AG09319 (cell line): Measurements from ENCODE around the gene HIPK2.

Experiments
- DNase-seq: peaks from one replicate; pipeline ENCODE4 v3.0.0-alpha.2; 2010; ENCODE audit warnings: low read depth; ENCODE audit errors: extremely low read depth
- TF ChIP-seq, protein P1 (sequence below): IDR thresholded peaks from 2 replicates; pipeline ENCODE4 v1.5.1; 2011; ENCODE audit warnings: low read depth, mild to moderate bottlenecking, inconsistent platforms, low read length, moderate library complexity

Gene HIPK2

DNA sequence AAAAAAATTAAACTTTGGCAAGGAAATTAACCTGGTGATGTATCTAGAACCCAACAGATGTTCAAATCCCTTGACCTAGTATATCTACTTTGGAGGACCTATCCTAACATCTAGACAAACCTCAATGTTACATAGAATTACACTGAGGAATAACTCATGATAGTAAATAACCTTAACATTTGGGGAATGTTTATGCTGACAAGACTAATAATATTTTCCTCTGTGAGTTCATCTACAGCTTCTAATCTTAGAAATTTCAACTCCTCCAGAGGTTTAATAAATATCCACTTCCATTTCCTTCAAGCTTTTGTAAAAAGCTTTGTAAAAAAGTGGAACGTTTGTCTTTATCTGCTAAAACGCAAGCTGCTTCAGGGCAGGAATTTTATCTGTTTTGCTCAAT lies 12.7 kb downstream of the HIPK2 start:
- DNase-seq: no peak
- TF ChIP-seq, protein P1, sequence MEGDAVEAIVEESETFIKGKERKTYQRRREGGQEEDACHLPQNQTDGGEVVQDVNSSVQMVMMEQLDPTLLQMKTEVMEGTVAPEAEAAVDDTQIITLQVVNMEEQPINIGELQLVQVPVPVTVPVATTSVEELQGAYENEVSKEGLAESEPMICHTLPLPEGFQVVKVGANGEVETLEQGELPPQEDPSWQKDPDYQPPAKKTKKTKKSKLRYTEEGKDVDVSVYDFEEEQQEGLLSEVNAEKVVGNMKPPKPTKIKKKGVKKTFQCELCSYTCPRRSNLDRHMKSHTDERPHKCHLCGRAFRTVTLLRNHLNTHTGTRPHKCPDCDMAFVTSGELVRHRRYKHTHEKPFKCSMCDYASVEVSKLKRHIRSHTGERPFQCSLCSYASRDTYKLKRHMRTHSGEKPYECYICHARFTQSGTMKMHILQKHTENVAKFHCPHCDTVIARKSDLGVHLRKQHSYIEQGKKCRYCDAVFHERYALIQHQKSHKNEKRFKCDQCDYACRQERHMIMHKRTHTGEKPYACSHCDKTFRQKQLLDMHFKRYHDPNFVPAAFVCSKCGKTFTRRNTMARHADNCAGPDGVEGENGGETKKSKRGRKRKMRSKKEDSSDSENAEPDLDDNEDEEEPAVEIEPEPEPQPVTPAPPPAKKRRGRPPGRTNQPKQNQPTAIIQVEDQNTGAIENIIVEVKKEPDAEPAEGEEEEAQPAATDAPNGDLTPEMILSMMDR: no peak

DNA sequence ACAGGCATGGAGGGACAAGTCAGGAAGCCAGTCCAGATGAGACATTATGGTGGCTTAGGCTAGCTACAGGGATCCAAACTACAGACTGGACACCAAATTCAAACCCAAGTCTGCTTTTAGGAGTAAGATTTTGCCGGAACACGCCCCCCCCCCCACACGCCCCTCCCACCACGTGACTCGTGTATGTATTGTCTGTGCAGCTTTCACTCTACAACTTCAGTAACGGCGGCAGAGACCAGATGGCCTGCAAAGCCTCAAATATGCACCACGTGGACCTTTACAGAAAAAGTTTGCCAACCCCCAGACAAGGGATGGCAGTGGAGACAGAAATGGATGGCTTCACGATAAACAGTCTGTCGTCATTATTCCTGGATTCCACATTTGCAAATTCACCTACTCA lies 14.5 kb downstream of the HIPK2 start:
- TF ChIP-seq, protein P1: no peak
- DNase-seq: no peak

DNA sequence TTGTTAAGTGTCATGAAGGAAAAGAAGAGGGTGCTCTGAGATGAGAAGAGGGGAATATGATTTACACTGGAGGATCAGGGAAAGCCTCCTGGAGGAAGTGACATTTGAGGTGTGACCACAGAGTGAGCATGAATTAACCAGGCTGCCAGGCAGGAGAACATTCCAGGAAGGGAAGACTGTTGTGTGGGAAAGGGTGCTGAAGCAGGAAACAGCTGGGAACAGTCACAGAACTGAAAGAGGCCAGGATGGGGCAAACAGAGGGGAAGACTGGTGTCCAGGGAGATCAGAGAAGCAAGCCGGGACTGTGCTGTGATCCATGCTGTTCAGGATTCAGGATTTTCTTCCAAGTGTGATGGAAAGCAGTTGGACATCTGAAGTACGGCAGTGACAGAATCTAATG lies 14.9 kb downstream of the HIPK2 start:
- DNase-seq: no peak
- TF ChIP-seq, protein P1: no peak

GRCh38 chr7:139758388-139758787 lies 19.4 kb downstream of the HIPK2 start:
- DNase-seq: no peak
- TF ChIP-seq, protein P1: no peak

DNA sequence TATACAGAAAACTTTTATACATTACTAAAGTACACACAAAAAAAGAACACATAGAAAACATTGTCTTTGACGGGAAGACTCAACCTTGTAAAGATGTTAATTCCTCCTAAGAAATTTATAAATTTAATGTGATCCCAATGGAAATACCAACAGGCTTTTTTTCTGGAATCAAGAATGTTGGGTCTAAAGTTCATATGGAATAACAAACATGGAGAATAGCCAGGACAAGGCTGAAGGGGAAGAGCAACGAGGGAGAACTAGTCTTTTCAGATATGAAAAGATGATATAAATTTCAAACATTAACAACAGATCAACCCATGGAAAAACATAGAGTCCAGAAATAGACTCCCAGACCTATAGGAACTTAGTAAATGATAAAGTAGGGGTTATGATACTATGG lies 19.8 kb downstream of the HIPK2 start:
- no peak for DNase-seq
- TF ChIP-seq, protein P1: no peak

- DNase-seq: no peak
- TF ChIP-seq, protein P1: no peak
Measured at GRCh38 chr7:139753693-139754111, 24.1 kb downstream of the HIPK2 start.

GRCh38 chr7:139753081-139753692 lies 24.6 kb downstream of the HIPK2 start:
- DNase-seq: no peak
- TF ChIP-seq, protein P1: no peak
